Stimulated activated CD4-positive, alpha-beta T cell treated with anti-CD3 and anti-CD28 coated beads, Interleukin-4, amount 100 ng/mL, for 4 hours (primary cell): ENCODE measurements around the gene LPP.

Experiments
- DNase-seq, 2 experiments: peaks; one replicate each; pipeline ENCODE4 v3.0.0-alpha.2; 2020

Gene LPP

DNA sequence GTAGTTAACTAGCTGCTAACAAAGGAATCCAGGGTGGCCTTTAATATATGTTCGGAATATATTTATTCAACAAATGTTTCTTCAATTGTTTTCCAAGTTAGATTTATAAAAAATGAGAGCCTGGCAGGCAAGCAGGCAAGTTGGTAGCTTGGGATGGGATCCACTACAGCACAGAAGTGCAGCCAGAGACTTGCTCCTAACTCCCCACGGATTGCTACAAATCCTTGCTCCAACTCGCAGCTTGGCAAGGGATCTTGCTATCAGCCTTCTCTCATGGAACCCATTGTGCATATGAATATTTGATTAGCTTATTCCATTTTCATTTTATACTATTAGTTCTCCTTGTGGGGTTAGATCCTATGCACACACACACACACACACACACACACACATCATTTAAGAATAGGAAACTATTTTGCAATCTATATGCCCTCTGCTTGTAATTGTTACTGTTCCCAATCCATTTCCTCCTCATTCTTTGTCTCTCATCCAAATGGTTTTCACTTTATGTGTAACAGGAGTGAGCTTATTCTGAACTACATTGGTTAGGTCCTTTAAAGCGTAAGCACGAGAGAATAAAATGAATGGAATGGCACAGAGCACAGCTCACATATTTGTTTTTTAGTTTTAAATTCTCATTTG is 505.6 kb downstream of the LPP start:
- no peak for DNase-seq

DNA sequence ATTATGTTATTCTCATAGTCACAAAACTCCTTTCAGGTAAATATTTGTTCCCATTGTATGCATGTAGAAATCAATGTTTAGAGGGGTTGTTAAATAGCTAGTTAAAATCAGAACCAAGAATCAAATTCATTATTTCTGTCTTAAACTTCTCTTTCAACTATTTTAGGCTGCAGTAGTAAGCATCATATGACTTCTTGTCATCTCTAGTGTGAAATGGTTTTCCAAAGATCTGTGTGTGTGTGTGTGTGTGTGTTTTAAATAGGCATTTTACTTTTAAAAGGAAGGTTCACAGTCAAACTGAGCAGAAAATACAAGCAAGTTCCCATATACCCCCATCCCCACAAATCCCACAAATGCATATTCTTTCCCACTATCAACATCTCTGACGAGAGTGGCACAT is 506.5 kb downstream of the LPP start:
- DNase-seq: no peak

DNA sequence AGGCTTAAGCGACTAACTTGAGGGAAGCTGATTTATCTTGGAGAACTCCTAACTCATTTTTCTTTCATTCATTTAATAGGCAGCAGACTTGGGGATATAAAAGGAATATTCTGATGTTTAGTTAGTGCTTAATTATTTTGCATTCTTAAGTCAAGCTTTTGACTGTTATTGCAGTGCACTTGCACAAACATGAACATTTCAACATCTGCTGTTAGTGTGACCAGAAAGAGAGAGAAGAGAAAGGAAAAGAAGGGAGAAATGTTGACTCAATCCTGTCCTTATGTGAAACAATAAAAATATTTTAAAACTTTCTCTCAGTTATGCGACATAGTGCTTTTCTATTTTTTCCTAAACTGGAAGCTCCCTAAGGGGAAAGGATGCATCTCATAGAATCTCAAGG is 507.8 kb downstream of the LPP start:
- DNase-seq: no peak

DNA sequence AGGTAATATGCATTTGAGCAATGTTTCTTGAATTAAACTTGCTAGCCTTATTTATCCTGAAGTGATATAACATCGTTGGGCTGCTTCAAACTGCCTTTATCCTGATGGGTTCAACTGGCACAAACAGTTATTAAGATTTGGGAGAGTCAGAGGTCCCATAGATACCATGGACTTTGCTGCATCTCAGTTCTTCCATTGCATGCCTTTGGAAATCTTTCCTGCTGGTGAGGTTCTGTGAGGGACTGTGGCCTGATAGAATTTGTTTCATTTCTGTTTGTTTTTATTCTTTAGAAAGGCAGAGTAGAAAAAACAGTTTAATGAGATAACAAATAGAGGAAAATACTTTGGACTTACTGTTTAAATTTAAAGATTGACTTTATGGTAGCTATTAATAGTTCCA is 508.3 kb downstream of the LPP start:
- DNase-seq: no peak

DNA sequence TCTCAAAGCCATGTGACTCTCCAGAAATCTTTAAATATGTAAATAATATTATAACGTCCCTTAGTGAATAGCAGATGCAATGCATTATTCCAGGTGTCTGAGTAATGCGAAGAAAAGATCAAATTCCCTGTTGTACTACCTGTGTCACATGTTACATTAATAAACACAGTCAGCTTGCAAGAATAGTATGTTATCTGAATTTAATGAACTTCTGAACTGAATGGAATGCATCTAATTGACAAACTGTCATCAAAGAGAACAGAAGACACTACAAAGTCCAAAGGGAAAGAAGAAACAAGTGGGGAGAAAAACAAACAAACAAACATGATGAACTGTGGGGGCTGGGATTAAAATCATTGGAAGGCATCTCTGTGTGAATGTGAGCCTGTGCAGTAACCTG is 508.8 kb downstream of the LPP start:
- no peak for DNase-seq

DNA sequence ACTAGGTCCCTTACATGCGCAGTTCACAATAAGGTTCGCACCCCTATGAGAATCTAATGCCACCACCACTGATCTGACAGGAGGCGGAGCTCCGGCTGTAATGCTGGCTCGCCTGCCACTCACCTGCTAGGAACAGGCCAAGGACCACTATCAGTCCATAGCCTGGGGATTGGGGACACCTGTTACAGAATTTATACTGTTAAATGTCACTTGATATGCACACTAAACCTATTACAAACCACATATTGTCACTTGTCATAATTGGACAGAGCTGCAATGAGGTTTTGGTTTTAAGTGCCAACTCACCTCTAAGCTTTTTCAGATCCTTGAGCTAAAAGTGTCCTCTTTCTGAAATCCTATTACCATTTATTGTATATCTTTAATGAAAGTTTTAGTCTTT is 509.9 kb downstream of the LPP start:
- no peak for DNase-seq

DNA sequence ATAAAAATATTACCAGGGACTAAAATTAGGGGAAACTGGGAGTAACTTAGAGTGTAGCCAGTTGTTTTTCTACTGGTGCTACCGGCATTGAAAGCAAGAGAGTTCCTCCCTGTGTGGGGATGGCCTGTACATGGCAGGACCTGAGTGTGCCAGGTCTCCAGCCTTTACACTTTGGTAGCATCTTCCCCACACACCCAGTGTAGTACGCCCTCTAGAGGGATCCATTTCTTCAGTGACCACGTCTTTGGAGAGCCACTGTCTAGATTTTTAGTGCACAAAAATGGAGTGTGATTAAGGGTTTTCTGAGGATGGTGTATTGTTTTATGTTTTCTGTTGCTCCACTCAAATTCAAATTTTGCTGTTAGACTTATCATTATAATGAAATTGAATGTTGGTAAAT is 510.8 kb downstream of the LPP start:
- no peak for DNase-seq

DNA sequence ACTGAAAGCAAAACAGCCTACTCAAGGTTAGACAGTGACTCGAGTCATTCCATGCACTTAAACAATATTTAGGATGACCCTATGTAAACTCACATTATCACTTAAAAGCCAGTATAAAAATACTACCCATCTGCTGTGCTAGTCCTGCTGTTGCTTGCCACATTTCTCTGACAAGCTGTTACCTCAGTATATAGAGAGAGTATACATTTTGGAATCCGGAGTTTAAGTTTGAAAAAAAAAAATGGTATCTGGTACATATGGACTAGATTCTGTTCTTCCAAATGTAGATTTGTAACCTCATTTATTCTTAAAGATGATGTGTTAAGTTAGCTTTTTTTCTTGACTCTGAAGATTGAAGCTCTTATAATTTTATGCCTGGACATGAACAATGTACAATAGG is 514.0 kb downstream of the LPP start:
- DNase-seq: no peak

DNA sequence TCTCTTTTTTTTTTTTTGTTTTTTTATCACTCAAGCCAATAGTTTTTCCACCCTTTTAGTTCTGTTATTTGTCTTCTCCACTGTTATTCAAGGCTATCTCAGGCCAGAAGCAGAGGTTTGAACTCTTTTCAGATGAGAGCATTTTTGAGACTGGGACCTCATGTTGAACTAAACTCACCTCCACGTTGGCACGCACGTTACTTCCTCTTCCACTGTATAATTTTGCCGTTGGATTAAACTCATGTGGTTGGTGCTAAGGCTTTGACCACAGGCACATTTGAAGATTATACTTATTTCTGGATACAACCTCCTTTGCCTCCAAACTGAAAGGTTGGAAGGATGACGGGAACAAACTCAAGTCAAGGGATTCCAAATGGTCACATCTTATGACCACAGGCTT is 516.5 kb downstream of the LPP start:
- DNase-seq: no peak

DNA sequence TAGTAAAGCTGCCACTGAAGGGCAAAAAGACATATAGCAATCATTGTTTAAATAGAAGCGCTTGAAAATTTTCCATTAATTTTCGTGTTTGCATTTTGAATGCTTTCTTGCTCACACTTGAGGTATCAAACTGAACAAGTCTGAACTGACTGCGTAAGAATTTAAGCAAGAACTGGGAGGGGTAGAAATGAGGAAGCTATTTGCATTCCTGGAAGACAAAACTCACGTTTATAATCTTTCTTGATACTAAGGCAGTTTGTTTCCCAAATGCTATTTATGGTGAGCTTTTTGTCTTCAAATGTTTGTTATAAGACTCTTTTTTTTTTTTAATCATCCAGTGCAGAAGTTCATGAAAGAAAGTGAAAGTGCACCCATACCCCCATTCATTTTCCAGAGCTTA is 518.0 kb downstream of the LPP start:
- DNase-seq: no peak

DNA sequence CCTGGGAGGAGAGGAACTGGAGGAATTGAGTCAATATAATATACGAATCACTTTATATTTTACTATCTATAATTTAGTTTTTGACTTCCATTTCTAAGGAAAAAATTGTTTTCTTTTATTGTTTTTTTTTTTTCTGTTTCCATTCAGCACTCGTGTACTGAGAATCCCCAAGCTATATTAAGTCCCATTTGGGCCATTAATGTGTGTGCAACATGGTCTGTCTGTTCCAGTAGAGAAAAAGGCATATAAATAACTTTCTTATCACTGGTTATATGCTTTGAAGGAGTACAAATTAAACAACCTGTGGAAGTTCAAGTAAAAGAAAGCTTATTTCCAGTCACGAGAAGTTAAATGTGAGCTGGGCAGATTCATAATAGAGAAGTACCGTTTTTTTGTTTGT is 518.9 kb downstream of the LPP start:
- no peak for DNase-seq

DNA sequence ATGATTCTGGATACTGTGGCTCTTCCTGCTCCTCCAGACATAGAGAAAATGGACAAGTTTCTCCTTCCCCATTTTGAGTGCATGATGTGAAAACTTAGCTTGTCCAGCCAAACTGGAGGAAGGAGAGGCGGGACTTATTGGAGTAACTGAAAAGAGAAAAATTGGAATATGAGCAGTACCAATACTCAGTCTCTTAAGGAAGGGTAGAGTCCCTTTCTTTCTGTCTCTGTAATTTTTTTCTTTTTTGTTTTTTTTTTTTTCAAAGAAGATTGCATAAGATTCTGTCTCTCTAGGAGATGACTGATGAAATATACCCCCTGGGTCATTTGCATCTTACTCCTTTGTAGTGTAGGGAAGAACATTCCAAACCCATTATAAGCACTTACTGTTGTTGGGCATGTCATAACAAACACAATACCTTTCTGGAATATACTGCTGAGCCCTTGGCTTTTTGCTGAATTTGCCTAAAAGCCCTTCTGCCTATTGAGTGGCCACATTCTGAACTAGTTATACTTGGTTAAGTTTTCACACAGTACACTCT is 519.8 kb downstream of the LPP start:
- DNase-seq: no peak

DNA sequence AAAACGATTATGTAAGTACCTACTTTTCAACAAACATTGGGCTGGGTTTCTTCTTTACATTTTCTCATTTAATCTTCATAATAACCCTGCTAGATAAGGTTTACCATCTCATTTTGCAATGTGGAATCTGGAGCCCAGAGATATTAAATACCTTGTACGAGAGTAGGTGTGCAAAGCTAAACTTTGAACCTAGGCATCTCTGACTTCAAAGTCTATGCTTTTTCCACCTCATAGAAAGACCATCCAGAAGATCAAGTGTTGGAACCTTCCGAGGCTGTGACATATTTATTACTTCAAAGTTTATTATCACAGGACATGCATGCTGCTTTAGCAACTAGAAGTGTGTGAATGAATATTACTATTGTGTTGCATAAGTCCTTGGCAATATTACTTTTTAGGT is 520.6 kb downstream of the LPP start:
- no peak for DNase-seq

DNA sequence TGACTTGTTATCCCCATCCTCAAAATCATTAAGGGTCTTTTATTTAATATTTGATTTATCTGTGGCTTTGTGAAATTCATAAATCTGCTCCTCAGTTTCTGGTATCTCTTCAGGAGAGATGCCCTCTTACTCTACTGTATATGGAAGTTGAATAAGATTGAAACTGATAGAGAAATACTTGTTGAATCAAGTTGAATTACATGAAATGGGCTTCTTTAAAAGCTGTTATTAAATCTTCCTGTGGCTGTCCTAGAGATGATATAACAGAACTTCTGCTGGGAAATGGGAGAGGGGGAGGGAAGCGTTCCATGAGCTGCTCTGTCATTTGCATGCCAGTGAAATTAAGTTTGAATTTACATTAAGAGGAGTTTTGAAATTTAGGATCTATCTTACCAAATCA is 523.4 kb downstream of the LPP start:
- no peak for DNase-seq

DNA sequence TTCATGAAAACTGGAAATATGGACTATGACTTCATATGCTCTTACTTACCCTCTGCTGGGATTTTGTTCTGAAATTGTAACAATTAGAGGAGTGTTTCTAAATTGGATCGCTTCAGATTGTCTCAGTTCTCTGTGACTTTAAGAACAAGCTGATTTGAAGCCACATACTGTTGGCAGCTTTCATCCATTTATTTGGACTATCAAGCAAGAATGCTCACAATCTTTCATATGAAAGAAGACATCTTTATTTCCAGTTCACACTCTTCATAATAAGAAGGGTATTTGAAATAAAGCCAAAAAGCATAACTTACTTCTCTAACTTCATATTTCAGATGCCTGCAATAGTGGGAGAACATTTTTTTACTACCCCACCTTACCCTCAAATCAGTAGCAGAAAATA is 526.2 kb downstream of the LPP start:
- no peak for DNase-seq

DNA sequence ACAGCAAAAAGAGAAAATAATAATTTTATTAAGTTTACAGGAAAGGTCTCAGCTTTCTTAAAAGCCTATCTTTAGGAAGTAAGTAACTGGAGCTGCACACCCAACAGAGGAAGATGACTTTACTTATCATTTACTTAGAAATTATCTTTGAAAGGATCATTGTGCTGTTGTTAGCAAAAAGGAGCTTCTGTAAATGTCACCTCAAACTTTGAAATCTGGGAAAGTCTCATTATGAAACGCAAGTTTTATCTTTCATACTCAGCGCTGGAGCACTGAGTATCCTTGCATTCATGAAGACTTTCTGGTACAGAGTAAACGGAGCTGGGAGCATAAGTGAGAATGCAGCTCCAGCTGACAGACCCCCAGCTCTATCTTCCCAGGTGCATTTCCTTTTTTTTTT is 526.6 kb downstream of the LPP start:
- no peak for DNase-seq

DNA sequence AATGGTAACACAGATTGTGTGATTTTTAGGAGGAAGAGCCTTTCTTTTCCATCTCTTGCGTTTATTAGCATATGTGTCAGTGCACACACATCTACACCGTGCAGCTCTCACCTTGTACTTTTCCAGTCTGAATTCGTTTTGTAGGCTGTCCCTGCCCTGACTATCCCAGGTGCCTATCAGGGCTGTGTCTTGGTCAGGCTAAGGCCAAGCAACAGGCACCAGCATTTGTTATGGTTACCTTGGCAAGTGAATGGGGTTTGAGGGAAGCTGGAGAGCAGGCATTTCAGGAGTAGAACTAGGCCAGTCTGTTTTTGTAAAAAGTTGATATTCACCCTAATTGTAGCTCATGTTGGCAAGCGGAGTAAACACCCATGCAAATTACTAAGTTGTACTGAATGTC is 528.4 kb downstream of the LPP start:
- no peak for DNase-seq

DNA sequence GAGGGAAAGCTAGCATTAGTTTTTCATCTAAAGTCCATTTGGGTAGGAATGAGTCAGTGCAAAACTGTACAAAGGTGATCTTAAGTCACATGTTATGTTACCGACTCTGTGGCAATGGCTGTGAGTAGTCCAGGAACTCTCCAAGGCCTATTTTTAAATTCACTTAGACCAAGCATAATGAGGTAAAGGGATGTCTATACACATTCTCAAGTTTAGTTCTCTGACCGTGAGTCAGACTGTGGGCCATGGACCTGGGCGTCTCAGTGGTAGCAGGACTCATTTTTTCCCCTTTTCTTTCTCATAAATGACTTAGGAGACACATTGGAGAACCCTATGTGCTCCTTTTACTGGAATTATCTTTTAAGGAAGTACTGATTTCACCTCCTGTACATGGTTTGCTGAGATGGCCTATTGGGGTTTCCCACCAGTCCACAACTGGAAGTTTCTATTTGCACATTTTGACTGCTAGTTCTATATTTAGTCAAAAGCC is 529.1 kb downstream of the LPP start:
- no peak for DNase-seq

DNA sequence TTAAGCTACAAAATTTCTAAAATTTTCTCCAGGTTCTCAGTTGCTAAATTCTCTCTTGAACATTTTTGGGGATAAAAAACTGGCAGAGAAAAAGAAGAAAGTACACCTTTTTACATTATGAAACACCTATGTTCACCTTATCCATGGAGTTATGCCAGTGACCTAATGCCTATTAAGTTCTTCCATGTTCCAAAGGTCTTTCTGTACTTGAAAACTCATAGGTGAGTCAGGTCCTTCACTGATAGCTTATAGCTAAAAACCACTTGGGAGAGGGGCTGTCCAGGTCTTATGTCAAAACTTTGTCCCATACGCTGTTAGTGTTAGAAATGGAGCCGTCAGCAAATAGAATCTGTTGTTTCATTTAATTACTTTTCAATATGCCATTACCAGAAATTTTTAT is 530.3 kb downstream of the LPP start:
- DNase-seq: no peak

DNA sequence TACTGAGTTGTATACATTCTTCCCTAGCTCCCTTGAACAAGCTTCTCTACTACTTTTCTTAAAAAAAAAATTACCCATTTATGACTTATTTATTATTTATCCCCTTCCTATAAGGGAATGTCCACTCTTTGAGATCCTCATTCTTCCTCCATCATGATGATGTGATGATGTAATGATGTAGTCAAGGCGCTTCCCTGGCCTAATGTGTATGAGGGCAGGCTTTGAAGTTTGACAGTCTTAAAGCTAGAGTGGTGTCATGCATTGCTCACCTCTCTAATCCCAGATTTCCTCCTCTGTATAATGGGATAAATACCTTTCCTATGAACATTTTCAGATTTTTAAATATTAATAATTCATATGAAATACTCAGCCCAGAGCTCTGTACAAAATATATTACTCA is 531.8 kb downstream of the LPP start:
- no peak for DNase-seq

DNA sequence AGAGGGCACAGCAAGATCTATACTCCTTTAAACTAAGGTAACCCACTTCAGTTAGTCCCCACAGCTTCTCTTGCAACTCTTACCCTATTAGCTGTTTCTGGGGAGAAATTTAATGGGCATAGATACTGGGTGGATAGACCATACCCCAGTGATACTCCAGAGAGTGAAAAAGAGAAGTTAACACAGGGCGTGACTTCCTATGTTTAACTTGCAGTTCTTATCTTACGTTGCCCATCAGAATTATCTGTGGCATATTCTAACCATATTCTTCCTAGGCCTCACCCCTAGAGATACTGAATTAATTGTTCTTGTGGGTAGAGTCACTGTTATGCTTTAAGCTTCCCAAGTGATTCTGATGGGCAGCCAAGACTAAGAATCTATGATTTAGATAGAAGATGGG is 532.4 kb downstream of the LPP start:
- no peak for DNase-seq

DNA sequence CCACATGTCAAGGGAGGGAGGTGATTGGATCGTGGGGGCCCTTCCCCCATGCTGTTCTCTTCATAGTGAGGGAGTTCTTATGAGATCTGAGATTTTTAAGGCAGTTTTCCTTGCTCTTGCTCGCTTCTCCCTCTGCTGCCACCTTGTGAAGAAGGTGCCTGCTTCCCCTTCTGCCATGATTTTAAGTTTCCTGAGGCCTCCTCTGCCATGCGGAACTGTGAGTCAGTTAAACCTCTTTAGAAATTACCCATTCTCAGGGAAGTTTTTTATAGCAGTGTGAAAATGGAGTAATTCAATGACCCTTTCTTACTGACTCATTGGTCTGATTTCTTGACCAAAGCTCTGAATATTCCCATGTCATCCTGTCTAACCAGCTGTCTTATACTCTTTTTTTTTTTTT is 533.4 kb downstream of the LPP start:
- DNase-seq: no peak

DNA sequence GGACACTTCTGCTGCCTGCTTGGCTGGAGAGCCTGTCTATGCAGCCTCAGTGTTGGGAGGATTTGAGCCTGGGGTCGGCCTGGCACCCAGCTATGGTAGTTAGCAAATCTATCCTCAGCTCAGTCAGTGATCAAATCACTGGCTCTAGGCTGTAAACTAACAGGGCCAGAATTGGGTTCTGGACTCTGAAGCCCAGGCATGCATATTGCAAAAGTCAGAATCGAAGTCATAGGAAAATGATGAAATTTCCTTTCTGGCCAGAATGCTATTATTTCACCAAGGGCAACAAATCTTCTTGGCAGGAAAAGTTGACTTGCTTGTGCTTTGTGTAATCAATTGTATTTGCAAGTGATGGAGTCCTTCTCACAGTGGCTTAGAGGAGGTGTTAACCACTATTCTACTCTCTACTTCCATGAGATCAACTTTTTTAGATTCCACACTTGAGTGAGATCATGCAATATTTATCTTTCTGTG is 535.2 kb downstream of the LPP start:
- DNase-seq: no peak

DNA sequence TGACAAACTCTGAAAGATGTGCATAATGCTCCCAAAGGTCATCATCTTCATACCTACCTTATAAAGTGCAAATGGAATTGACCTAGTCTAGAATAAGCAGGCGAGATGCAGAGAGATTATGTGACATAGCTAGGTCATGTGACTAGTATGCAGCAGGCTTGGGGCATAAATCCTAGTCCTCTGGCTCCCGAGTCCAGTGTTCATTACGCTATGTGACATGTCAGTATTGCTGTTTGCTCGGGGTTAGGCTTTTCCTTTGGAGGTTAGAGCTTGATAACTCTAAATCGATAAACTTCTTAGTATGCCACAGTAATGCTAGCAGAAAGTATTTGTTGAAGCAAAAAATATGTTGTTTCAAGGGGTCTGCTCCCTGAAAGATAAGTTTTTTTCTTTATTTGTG is 536.1 kb downstream of the LPP start:
- no peak for DNase-seq

DNA sequence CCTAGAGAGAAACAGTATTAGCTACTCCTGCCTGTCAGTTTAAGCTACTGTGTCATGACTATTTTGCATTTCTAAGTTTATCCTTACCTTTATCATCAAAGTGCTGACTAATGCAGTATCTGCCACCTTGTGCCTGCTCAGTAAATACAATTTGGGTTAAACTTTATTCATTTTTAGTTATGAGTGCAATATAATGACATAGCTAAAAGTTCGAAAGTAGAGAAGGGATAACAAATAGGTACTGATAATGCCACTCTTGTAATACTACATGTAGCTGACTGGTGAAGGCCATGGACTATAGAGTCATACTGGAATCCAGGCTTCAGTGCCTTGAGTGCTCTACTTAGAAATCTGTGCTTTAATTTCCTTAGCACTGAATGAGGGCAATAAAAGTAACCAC is 537.0 kb downstream of the LPP start:
- DNase-seq: no peak
